Endothelial cell of hepatic sinusoid (primary cell): ENCODE data around the gene USP26.
"Not testable (repeated sequence)": the region's sequence is repeated elsewhere in the genome, so short reads cannot be mapped to it uniquely, and the experiment has no call there.

ENCODE experiments used
- in situ Hi-C: cut with HindIII; loops from 2 replicates; pipeline ENCODE4 v1.10.0; 2017; ENCODE audit warnings: low sequenced_read_pairs

The USP26 gene

GRCh38 chrX:133033010-133033409 is 63.9 kb downstream of the USP26 start:
- in situ Hi-C loops, result no loop called here

- in situ Hi-C loops, result no loop called here
Measured at GRCh38 chrX:133018229-133018628, 78.7 kb downstream of the USP26 start.

GRCh38 chrX:133007458-133007857 is 89.5 kb downstream of the USP26 start:
- in situ Hi-C loops, result no loop called here

DNA sequence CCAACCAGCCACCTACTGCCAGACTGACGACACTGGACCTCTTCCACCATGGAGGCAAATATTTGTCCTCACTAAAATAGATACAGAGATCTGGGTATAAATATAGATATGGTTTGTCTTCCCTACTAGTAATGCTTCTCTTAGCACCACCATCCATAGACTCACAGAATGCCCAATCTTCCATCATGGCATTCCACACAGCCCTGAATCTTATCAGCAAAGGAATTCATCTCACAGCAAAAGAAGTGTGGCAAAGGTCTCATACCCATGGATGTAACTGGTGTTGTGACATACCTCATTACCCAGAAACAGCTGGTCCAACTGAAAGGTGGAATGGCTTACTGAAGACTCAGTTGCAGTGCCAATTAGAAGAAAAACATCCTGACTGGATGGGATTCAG is 91.3 kb downstream of the USP26 start:
- in situ Hi-C loops, result no loop called here

GRCh38 chrX:133005042-133005441 is 91.9 kb downstream of the USP26 start:
- in situ Hi-C loops, result no loop called here

DNA sequence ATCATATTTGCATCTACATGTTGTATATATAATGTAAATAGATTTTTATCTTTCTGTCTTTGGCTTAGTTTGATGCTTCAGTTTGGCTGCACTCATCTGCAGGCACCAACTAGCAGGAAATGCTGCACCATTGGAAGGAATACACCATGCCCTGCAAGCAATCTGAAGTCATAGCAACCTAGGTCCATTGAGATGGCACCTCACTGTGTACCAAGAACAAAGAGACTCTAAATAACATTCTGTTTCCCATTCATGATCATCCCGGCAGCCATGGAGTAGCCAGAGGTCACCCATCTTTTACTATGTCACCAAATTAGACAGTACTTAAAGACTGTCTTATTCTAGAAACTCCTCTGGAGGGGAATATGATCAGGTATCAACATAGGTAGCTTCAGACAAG is 97.7 kb downstream of the USP26 start:
- in situ Hi-C loops, result no loop called here

DNA sequence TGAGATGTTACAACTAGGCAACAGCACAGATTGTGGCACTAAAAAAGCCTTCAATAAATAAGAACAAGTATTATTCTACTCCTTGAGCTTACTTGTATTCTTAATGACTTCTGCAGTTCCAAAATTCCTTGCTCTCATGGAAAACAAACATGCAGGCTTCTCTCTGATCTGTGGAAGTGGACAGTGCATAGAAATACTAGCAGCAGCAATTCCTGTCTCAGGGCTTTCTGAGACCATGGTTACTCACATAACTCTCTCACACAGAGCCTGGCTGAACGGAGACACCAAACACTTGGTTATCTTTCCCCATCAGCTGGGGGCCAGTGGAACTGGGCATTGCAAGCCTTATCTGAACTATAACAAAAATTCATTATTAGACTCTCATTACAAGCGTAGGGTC is 106.1 kb downstream of the USP26 start:
- in situ Hi-C loops, result no loop called here

GRCh38 chrX:132986556-132986955 is 110.4 kb downstream of the USP26 start:
- in situ Hi-C loops, result no loop called here

DNA sequence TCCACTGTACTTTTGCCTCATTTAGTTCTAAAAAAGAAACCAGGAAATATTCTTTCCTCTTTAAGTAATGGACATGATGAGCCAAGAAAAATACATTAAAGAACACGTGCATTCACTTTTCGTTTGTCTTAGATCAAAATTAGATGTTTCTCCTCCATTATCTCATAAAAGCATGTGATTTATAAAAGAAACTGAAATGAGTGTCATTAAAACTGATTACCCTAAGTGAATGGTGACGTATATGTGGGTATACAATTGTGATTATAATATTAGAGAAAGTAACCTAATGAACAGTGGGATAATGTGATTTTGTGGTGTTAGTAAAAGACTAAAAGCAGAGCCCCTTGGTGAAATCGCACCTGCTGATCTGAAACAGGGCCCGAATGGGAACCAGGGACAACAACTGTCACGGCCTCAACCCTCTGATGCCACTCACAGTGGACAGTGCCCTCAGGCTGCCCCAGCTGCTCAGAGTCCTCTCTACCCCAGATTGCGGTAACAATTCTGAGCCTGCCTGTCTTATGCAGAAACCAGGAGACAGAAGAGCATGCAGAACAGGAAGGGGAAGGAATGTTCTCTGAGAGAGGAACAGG is 112.8 kb downstream of the USP26 start:
- in situ Hi-C loops, result no loop called here

- in situ Hi-C loops, result no loop called here
Measured at GRCh38 chrX:132983496-132983895, 113.4 kb downstream of the USP26 start.

DNA sequence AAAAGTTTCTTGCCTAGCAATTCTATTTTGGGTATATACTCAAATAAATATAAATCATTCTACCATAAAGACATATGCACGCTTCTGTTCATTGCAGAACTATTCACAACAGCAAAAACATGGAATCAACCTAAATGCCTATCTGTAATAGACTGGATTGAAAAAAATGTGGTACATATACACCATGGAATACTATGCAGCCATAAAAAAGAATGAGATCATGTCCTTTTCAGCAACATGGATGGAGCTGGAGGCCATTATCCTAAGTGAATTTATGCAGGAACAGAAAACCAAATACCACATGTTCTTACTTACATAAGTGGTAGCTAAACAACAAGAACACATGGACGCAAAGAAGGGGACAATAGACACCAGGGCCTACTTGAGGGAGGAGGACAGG is 116.9 kb downstream of the USP26 start:
- in situ Hi-C loops, result not testable (repeated sequence)
